ENCODE measurements around the gene ABCC8.

- TF ChIP-seq CTCF (IDR thresholded peaks at IDR 0.05) (no peak), POLR2A (IDR thresholded peaks at IDR 0.05) (no peak)
Measured at GRCh38 chr11:17400048-17400775, 76.4 kb downstream of the ABCC8 start.

Data from transverse colon (tissue), 3 donors.